NCI-H1436 treated with DMSO at 0.1 percent for 48 hours (cell line): ENCODE data around the gene EXOG.

Source experiments
- DNase-seq: peaks from one replicate; lab custom pipeline; 2025; lab: John Stamatoyannopoulos, UW

The EXOG gene

GRCh38 chr3:38473229-38473628, 22.9 kb upstream of the EXOG start:
- no peak for DNase-seq

GRCh38 chr3:38474928-38475605, 21.1 kb upstream of the EXOG start:
- no peak for DNase-seq

- DNase-seq, result no peak
Observed at GRCh38 chr3:38475716-38476115, 20.4 kb upstream of the EXOG start.

GRCh38 chr3:38476157-38476756, 19.9 kb upstream of the EXOG start:
- DNase-seq, result no peak

GRCh38 chr3:38477057-38477820, 18.9 kb upstream of the EXOG start:
- DNase-seq, result no peak

GRCh38 chr3:38477839-38478450, 18.2 kb upstream of the EXOG start:
- DNase-seq, result no peak

GRCh38 chr3:38478901-38479300, 17.2 kb upstream of the EXOG start:
- DNase-seq, result no peak

- DNase-seq, result no peak
Observed at GRCh38 chr3:38479431-38480092, 16.6 kb upstream of the EXOG start.

GRCh38 chr3:38480093-38480445, 16.1 kb upstream of the EXOG start:
- no peak for DNase-seq

- DNase-seq, result no peak
Observed at GRCh38 chr3:38480930-38481329, 15.2 kb upstream of the EXOG start.

- DNase-seq, result no peak
Observed at GRCh38 chr3:38482951-38483350, 13.2 kb upstream of the EXOG start.

GRCh38 chr3:38487323-38487722, 8.8 kb upstream of the EXOG start:
- DNase-seq, result no peak

- DNase-seq, result no peak
Observed at GRCh38 chr3:38488949-38489348, 7.2 kb upstream of the EXOG start.

GRCh38 chr3:38489766-38490165, 6.4 kb upstream of the EXOG start:
- no peak for DNase-seq

- no peak for DNase-seq
Observed at GRCh38 chr3:38490281-38491030, 5.7 kb upstream of the EXOG start.

- no peak for DNase-seq
Observed at GRCh38 chr3:38491215-38491614, 4.9 kb upstream of the EXOG start.

GRCh38 chr3:38493031-38493430, 3.1 kb upstream of the EXOG start:
- no peak for DNase-seq

GRCh38 chr3:38497031-38497430, 891 bp downstream of the EXOG start:
- no peak for DNase-seq

GRCh38 chr3:38500688-38501417, 4.7 kb downstream of the EXOG start:
- no peak for DNase-seq

GRCh38 chr3:38507120-38507519, 11.0 kb downstream of the EXOG start:
- no peak for DNase-seq

- DNase-seq, result no peak
Observed at GRCh38 chr3:38509732-38510131, 13.6 kb downstream of the EXOG start.
